Esophagus squamous epithelium (tissue), 5 donors: ENCODE data around the gene SLC10A7. TPM values are rescaled to one million over a fixed set of nuclear protein-coding genes. Genes with fewer than 3 reads are reported as not detected.

ENCODE experiments used
- DNase-seq: peaks from one replicate; lab custom pipeline; 2025; lab: John Stamatoyannopoulos, UW
- H3K27ac ChIP-seq, 4 donors: fragments of 200-600 bp; sonication (generic); one replicate each; pipeline ENCODE4 v1.5.1; 2016 to 2019; ENCODE audit warnings: mild to moderate bottlenecking in 1 of 4
- H3K27me3 ChIP-seq, 4 donors: fragments of 200-600 bp; sonication (generic); 1 replicate in 3 of 4; 2 replicates in 1 of 4; pipeline versions ENCODE4 v1.5.1 to v1.6.0; 2017 to 2021; ENCODE audit warnings: antibody characterized with exemption in 1 of 4
- H3K36me3 ChIP-seq, 3 donors: fragments of 200-600 bp; sonication (generic); one replicate each; pipeline ENCODE4 v1.5.1; 2016 to 2019
- H3K4me1 ChIP-seq, 3 donors: fragments of 200-600 bp; sonication (generic); one replicate each; pipeline ENCODE4 v1.5.1; 2017 to 2019
- H3K4me3 ChIP-seq, 4 donors: fragments of 200-600 bp; sonication (generic); 1 replicate in 3 of 4; 2 replicates in 1 of 4; pipeline ENCODE4 v1.5.1; 2016 to 2019; ENCODE audit warnings: mild to moderate bottlenecking in 2 of 4, moderate library complexity in 1 of 4
- H3K9me3 ChIP-seq, 3 donors: fragments of 200-600 bp; sonication (generic); one replicate each; pipeline ENCODE4 v1.5.1; 2016 to 2019
- CTCF ChIP-seq, 6 experiments: fragments of 450-650 bp in 4 of 6; fragments of 200-600 bp in 2 of 6; sonication (generic) in 2 of 6; IDR thresholded peaks; one replicate each; pipeline ENCODE4 v1.5.1; 2016 to 2019; ENCODE audit warnings: antibody characterized with exemption in 6 of 6, mild to moderate bottlenecking in 4 of 6, moderate library complexity in 4 of 6
- POLR2A ChIP-seq, 4 donors: fragments of 450-650 bp; IDR thresholded peaks; one replicate each; pipeline ENCODE4 v1.6.1; 2017; ENCODE audit warnings: antibody characterized with exemption in 4 of 4, mild to moderate bottlenecking in 4 of 4, moderate library complexity in 3 of 4
- WGBS, 2 donors: methylation state at CpG; one replicate each; pipeline ENCODE4 v1.1.5; 2018; 5-methylcytosine and 5-hydroxymethylcytosine counted together
- intact Hi-C: fragments of 100-400 bp; cut with DNase I; formaldehyde crosslinking; loops from one replicate; pipeline ENCODE4 v1.15.0; 2022
- total RNA-seq, 4 donors: library from RNA; depleted of rRNA; stranded (reverse); fragments of >200 nt; gene quantifications; one replicate each; pipeline ENCODE4 v1.1.0, GENCODE V29; 2016
- donor health status: DM: yes; HTN: yes; CAD: no.

The SLC10A7 gene
- total RNA-seq = 10 to 100 TPM in 3 of 4 donors, 1 to 10 TPM in 1; 9.7 to 23.5 (median 13.5) TPM

- intact Hi-C loops = no loop called here
- no peak for TF ChIP-seq POLR2A (IDR thresholded peaks at IDR 0.05)
- no peak for TF ChIP-seq CTCF (IDR thresholded peaks at IDR 0.05)
- Histone ChIP-seq H3K36me3 (peaks cover 0 to 9% (median 0%) of the 10 kb centered on the region in 3 donors), H3K9me3 (no peaks in the 10 kb centered on the region), H3K27ac (peak within 1 kb of the TSS; percentile 77 to 94 (median 92)), H3K4me3 (peak within 1 kb of the TSS; percentile 87 to 96 (median 92)), H3K4me1 (peaks cover 12 to 41% (median 20%) of the 10 kb centered on the region in 3 donors), H3K27me3 (no peaks in the 10 kb centered on the region)
- peak; percentile 8 for DNase-seq
- 0 to 1% methylated on average over 17 to 27 of the region's 30 CpGs for WGBS, 2 donors
These were observed at the start of gene SLC10A7 for GRCh38 chr4:146521541-146522097. Gene SLC10A7, minus strand, starts transcription at chr4:146521940. Its CDS starts 223 bp downstream, at chr4:146521717.

GRCh38 chr4:146567396-146567795, 45.7 kb upstream of the SLC10A7 start:
- Histone ChIP-seq H3K27me3 (no peaks in the 10 kb centered on the region), H3K27ac (no peak overlapping the region), H3K36me3 (no peaks in the 10 kb centered on the region), H3K9me3 (no peaks in the 10 kb centered on the region), H3K4me1 (no peaks in the 10 kb centered on the region), H3K4me3 (no peak overlapping the region)
- no peak for TF ChIP-seq POLR2A (IDR thresholded peaks at IDR 0.05)
- no peak for TF ChIP-seq CTCF (IDR thresholded peaks at IDR 0.05)
- intact Hi-C loops = no loop called here
- WGBS, 2 donors = 0 to 36% methylated on average over 2 of the region's 2 CpGs
- DNase-seq = no peak

GRCh38 chr4:146564492-146564891, 42.8 kb upstream of the SLC10A7 start:
- H3K4me3 ChIP-seq = no peak overlapping the region
- WGBS, 2 donors = 61 to 63% methylated on average over 3 of the region's 3 CpGs
- no peaks in the 10 kb centered on the region for H3K36me3 ChIP-seq
- no peak for DNase-seq
- H3K4me1 ChIP-seq = no peaks in the 10 kb centered on the region
- intact Hi-C loops = no loop called here
- no peaks in the 10 kb centered on the region for H3K27me3 ChIP-seq
- no peak overlapping the region for H3K27ac ChIP-seq
- TF ChIP-seq POLR2A (IDR thresholded peaks at IDR 0.05) (no peak), CTCF (IDR thresholded peaks at IDR 0.05) (no peak)
- H3K9me3 ChIP-seq = no peaks in the 10 kb centered on the region

- no peak for TF ChIP-seq CTCF (IDR thresholded peaks at IDR 0.05)
- no peak for TF ChIP-seq POLR2A (IDR thresholded peaks at IDR 0.05)
- intact Hi-C loops = no loop called here
These were observed 28.4 kb upstream of the SLC10A7 start for GRCh38 chr4:146550161-146550560.

GRCh38 chr4:146548443-146548842, 26.7 kb upstream of the SLC10A7 start:
- no peak for DNase-seq
- Histone ChIP-seq H3K36me3 (no peaks in the 10 kb centered on the region), H3K9me3 (peaks cover 0 to 3% (median 0%) of the 10 kb centered on the region in 3 donors), H3K4me3 (no peak overlapping the region), H3K4me1 (no peaks in the 10 kb centered on the region), H3K27ac (no peak overlapping the region), H3K27me3 (no peaks in the 10 kb centered on the region)
- intact Hi-C loops = no loop called here
- no peak for TF ChIP-seq POLR2A (IDR thresholded peaks at IDR 0.05)
- TF ChIP-seq CTCF (IDR thresholded peaks at IDR 0.05) = no peak
- WGBS, 2 donors = 80 to 88% methylated on average over 1 of the region's 1 CpG

More at GRCh38 chr4:146550161-146550560, 28.4 kb upstream of the SLC10A7 start:
- H3K36me3 ChIP-seq = no peaks in the 10 kb centered on the region
- no peaks in the 10 kb centered on the region for H3K27me3 ChIP-seq
- 64 to 74% methylated on average over 3 of the region's 3 CpGs for WGBS, 2 donors
- H3K4me3 ChIP-seq = no peak overlapping the region
- no peak overlapping the region for H3K27ac ChIP-seq
- H3K9me3 ChIP-seq = no peaks in the 10 kb centered on the region
- no peaks in the 10 kb centered on the region for H3K4me1 ChIP-seq
- DNase-seq = no peak
